GM12878 (cell line): ENCODE measurements around the gene KPNA4.

Experiments used
- CTCF ChIP-seq, 3 experiments: IDR thresholded peaks in 2 of 3; conservative IDR thresholded peaks in 1 of 3; 2 replicates each; pipeline ENCODE4 v1.5.1; 2011; ENCODE audit warnings: low read depth in 3 of 3, low read length in 3 of 3, mild to moderate bottlenecking in 3 of 3, control low read depth in 2 of 3, moderate library complexity in 2 of 3, inconsistent platforms in 1 of 3, mixed read lengths in 1 of 3; ENCODE audit not compliant: control insufficient read depth in 2 of 3, insufficient read depth in 1 of 3; ENCODE audit errors: extremely low read depth in 1 of 3
- EP300 ChIP-seq, 2 experiments: fragments of 150-350 bp in 1 of 2; IDR thresholded peaks; 2 replicates each; pipeline ENCODE4 v1.6.1; 2011 to 2012; ENCODE audit warnings: low read depth in 2 of 2, low read length in 2 of 2, borderline replicate concordance in 1 of 2, improper control_type of control experiment in 1 of 2, inconsistent platforms in 1 of 2; ENCODE audit not compliant: control insufficient read depth in 1 of 2
- JUND ChIP-seq: IDR thresholded peaks from 2 replicates; pipeline ENCODE4 v1.6.1; 2012; ENCODE audit warnings: low read depth, mild to moderate bottlenecking, low read length, improper control_type of control experiment, moderate library complexity
- MTA3 ChIP-seq: IDR thresholded peaks from 2 replicates; pipeline ENCODE4 v1.6.1; 2012; ENCODE audit warnings: low read length, inconsistent platforms, borderline replicate concordance
- RBBP5 ChIP-seq: fragments of 200-600 bp; sonication (generic); conservative IDR thresholded peaks from 2 replicates; pipeline ENCODE4 v1.6.1; 2016
- RFX5 ChIP-seq: IDR thresholded peaks from 2 replicates; pipeline ENCODE4 v1.6.1; 2011; ENCODE audit warnings: low read depth, low read length, improper control_type of control experiment
- SRF ChIP-seq, 2 experiments: IDR thresholded peaks; 2 replicates each; pipeline ENCODE4 v1.6.1; 2011; ENCODE audit warnings: low read depth in 2 of 2, low read length in 2 of 2, mild to moderate bottlenecking in 1 of 2, moderate library complexity in 1 of 2
- ZNF274 ChIP-seq: IDR thresholded peaks from one replicate; pipeline ENCODE4 v1.8.0; 2011; ENCODE audit not compliant: insufficient read length, insufficient read depth
- ZSCAN29 ChIP-seq: fragments of 450-650 bp; IDR thresholded peaks from 2 replicates; pipeline ENCODE4 v1.6.1; 2017; ENCODE audit warnings: mild to moderate bottlenecking, moderate library complexity
- TF ChIP-seq, protein P1 (sequence below): IDR thresholded peaks from 2 replicates; pipeline ENCODE4 v1.6.1; 2012; ENCODE audit warnings: low read depth, low read length, improper control_type of control experiment
- TF ChIP-seq, protein P2 (sequence below): fragments of 450-650 bp; IDR thresholded peaks from 2 replicates; pipeline ENCODE4 v1.6.1; 2017; ENCODE audit warnings: mild to moderate bottlenecking, moderate library complexity

DNA sequence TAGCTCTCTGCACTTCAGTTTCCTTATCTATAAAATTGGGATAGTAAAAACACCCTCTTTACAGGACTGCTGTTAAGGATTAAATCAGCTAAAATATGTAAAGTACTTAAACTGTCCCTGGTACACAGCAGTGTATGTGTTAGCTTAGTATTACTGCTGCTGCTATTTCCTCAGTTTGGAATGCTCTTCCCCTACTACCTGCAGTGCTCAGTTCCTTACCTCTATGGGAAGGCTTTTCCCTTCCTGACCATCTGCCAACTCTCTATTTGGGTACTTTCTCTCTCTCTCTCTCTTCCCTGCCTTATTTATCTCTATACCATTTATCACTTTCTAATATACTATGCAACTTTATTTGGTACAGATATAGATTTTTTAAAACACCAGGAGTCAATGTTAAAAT, 26.5 kb downstream of the KPNA4 start:
- TF ChIP-seq EP300 (IDR thresholded peaks at IDR 0.05; ENCODE audit: borderline replicate concordance in 1 of 2, control insufficient read depth in 1 of 2, low read depth in 2 of 2, low read length in 2 of 2), result no peak
- TF ChIP-seq CTCF (IDR thresholded peaks at IDR 0.05 in 2 of 3, conservative IDR thresholded peaks at IDR 0.05 in 1 of 3; ENCODE audit: control insufficient read depth in 2 of 3, extremely low read depth in 1 of 3, insufficient read depth in 1 of 3, low read depth in 3 of 3, low read length in 3 of 3), result no peak
- no peak for TF ChIP-seq RBBP5
- no peak for TF ChIP-seq RFX5
- TF ChIP-seq MTA3, result no peak
- no peak for TF ChIP-seq SRF (IDR thresholded peaks at IDR 0.05; ENCODE audit: low read depth in 2 of 2, low read length in 2 of 2)
- TF ChIP-seq, protein P1, sequence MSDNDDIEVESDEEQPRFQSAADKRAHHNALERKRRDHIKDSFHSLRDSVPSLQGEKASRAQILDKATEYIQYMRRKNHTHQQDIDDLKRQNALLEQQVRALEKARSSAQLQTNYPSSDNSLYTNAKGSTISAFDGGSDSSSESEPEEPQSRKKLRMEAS, result no peak
- TF ChIP-seq, protein P2, sequence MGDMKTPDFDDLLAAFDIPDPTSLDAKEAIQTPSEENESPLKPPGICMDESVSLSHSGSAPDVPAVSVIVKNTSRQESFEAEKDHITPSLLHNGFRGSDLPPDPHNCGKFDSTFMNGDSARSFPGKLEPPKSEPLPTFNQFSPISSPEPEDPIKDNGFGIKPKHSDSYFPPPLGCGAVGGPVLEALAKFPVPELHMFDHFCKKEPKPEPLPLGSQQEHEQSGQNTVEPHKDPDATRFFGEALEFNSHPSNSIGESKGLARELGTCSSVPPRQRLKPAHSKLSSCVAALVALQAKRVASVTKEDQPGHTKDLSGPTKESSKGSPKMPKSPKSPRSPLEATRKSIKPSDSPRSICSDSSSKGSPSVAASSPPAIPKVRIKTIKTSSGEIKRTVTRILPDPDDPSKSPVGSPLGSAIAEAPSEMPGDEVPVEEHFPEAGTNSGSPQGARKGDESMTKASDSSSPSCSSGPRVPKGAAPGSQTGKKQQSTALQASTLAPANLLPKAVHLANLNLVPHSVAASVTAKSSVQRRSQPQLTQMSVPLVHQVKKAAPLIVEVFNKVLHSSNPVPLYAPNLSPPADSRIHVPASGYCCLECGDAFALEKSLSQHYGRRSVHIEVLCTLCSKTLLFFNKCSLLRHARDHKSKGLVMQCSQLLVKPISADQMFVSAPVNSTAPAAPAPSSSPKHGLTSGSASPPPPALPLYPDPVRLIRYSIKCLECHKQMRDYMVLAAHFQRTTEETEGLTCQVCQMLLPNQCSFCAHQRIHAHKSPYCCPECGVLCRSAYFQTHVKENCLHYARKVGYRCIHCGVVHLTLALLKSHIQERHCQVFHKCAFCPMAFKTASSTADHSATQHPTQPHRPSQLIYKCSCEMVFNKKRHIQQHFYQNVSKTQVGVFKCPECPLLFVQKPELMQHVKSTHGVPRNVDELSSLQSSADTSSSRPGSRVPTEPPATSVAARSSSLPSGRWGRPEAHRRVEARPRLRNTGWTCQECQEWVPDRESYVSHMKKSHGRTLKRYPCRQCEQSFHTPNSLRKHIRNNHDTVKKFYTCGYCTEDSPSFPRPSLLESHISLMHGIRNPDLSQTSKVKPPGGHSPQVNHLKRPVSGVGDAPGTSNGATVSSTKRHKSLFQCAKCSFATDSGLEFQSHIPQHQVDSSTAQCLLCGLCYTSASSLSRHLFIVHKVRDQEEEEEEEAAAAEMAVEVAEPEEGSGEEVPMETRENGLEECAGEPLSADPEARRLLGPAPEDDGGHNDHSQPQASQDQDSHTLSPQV, result no peak
- no peak for TF ChIP-seq JUND
- no peak for TF ChIP-seq ZSCAN29
- TF ChIP-seq ZNF274, result no peak
